BE2C (cell line): ENCODE data around the gene RBM48.

ENCODE experiments used
- DNase-seq: peaks from one replicate; pipeline ENCODE4 v3.0.0-alpha.2; 2020
- H3K27me3 ChIP-seq: fragments of 250-450 bp; sonication (Bioruptor Pico); 2 replicates; pipeline ENCODE4 v1.5.1; 2020; ENCODE audit warnings: mild to moderate bottlenecking
- H3K36me3 ChIP-seq: fragments of 250-450 bp; sonication (Bioruptor Pico); 2 replicates; pipeline ENCODE4 v1.5.1; 2020; ENCODE audit warnings: mild to moderate bottlenecking
- H3K4me1 ChIP-seq: fragments of 250-450 bp; sonication (Bioruptor Pico); 2 replicates; pipeline ENCODE4 v1.5.1; 2020
- H3K4me3 ChIP-seq: 2 replicates; pipeline ENCODE4 v1.5.1; 2011; ENCODE audit warnings: low read depth, low read length
- H3K9me3 ChIP-seq: fragments of 250-450 bp; sonication (Bioruptor Pico); 2 replicates; pipeline ENCODE4 v1.5.1; 2020
- TF ChIP-seq, protein P1 (sequence below): IDR thresholded peaks from 2 replicates; pipeline ENCODE4 v1.5.1; 2012; ENCODE audit warnings: mild to moderate bottlenecking, low read depth, low read length

RBM48 gene

DNA sequence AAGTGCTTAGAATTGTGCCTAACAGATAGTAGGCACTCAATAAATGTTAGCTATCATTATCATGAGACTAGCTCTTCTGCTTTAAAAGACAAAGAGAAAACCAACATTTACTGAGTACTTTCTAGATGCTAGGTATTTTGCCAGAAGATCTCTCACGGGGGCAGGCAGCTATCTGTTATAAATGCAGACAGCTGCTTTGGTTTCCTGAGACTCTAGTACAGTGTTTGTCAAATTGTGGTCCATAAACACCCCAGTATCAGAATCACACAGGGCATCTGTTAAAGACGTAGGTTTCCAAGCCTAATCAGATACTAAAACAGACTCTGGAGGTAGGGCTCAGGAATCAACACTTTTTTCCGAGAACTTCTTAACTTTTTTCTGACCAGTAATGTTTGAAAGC is 47.7 kb downstream of the RBM48 start:
- H3K4me3 ChIP-seq, result no peak overlapping the region
- H3K36me3 ChIP-seq, result peaks cover 83% of the 10 kb centered on the region
- no peak for DNase-seq
- H3K9me3 ChIP-seq, result no peaks in the 10 kb centered on the region
- TF ChIP-seq, protein P1, sequence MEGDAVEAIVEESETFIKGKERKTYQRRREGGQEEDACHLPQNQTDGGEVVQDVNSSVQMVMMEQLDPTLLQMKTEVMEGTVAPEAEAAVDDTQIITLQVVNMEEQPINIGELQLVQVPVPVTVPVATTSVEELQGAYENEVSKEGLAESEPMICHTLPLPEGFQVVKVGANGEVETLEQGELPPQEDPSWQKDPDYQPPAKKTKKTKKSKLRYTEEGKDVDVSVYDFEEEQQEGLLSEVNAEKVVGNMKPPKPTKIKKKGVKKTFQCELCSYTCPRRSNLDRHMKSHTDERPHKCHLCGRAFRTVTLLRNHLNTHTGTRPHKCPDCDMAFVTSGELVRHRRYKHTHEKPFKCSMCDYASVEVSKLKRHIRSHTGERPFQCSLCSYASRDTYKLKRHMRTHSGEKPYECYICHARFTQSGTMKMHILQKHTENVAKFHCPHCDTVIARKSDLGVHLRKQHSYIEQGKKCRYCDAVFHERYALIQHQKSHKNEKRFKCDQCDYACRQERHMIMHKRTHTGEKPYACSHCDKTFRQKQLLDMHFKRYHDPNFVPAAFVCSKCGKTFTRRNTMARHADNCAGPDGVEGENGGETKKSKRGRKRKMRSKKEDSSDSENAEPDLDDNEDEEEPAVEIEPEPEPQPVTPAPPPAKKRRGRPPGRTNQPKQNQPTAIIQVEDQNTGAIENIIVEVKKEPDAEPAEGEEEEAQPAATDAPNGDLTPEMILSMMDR, result no peak
- no peaks in the 10 kb centered on the region for H3K4me1 ChIP-seq
- H3K27me3 ChIP-seq, result no peaks in the 10 kb centered on the region

DNA sequence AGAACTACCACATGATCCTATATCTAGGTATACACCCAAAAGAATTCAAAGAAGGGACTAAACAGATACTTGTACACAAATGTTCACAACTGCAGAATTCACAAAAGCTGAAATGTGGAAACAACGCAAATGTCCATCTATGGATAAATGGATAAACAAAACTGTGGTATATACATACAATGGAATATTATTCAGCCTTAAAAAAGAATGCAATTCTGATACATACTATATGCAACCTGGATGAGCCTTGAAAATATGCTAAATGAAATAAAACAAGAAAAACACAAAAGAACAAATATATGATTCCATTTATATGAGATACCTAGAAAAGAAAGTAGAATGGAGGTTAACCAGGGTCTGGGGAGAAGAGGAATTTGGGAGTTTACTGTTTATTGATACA is 54.4 kb downstream of the RBM48 start:
- no peak for DNase-seq
- peaks cover 32% of the 10 kb centered on the region for H3K36me3 ChIP-seq
- TF ChIP-seq, protein P1, result no peak
- H3K9me3 ChIP-seq, result no peaks in the 10 kb centered on the region
- no peaks in the 10 kb centered on the region for H3K27me3 ChIP-seq
- H3K4me1 ChIP-seq, result peaks cover 3% of the 10 kb centered on the region; the same call in 1 of the 2 replicates
- no peak overlapping the region for H3K4me3 ChIP-seq

DNA sequence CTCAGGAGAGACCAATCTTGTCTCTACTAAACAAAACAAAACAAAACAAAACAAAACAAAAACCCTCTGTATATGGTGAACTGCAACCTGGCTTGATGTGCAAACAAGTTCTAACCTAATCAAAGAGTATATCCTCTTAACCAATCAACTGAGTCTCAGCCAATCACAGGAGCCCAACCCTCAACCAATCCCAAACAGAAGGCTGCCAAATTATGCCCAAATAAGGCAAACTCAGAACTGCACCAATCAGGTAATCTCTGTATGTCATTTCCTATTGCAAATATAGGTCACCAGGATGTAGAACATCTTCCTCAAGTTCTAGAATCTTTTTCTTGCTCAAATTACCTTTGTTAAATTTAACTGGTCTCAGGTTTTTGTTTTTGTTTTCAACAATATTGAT is 56.4 kb downstream of the RBM48 start:
- H3K27me3 ChIP-seq, result no peaks in the 10 kb centered on the region
- peaks cover 13% of the 10 kb centered on the region for H3K36me3 ChIP-seq
- H3K4me1 ChIP-seq, result peaks cover 3% of the 10 kb centered on the region; the same call in 1 of the 2 replicates
- no peak for DNase-seq
- no peak overlapping the region for H3K4me3 ChIP-seq
- TF ChIP-seq, protein P1, result no peak
- no peaks in the 10 kb centered on the region for H3K9me3 ChIP-seq

DNA sequence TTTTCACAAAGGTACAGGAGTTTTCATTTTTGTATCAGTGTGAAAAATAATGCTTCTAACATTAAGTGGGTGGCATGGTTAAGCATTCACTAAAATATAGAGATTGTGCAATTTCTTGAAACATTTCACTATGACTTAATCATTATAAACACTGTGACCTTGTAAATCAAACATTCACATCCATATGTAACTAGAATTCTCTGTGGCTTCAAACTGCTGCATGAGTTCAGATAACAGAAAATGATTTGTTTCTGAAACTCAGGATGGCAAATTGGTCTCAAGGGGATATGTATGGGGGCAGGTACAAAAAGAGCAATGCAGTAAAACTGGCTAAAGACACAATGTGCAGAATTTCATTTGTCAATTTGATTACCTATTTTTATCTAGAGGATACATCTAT is 57.8 kb downstream of the RBM48 start:
- H3K27me3 ChIP-seq, result no peaks in the 10 kb centered on the region
- TF ChIP-seq, protein P1, result no peak
- no peak for DNase-seq
- no peak overlapping the region for H3K4me3 ChIP-seq
- no peaks in the 10 kb centered on the region; the same call in none of the 2 replicates for H3K36me3 ChIP-seq
- peaks cover 3% of the 10 kb centered on the region; the same call in 1 of the 2 replicates for H3K4me1 ChIP-seq
- H3K9me3 ChIP-seq, result no peaks in the 10 kb centered on the region

DNA sequence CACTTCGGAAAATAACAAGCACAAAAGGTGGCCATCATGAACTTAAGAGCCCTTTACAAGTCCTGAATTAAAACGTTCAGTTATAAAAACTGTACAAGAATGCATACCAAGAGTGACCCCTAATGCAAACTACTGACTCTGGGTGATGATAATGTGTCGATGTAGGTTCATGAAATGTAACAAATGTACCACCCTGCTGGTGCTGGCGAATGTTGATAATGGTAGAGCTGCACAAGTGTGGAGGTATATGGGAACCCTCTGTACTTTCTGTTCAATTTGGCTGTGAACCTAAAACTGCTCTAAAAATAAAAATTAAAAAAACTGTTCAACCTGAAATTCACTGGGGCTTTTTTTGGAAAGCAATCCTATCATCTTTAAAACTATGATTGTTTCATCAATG is 58.2 kb downstream of the RBM48 start:
- no peaks in the 10 kb centered on the region; the same call in none of the 2 replicates for H3K36me3 ChIP-seq
- no peak for DNase-seq
- H3K4me1 ChIP-seq, result peaks cover 3% of the 10 kb centered on the region; the same call in 1 of the 2 replicates
- TF ChIP-seq, protein P1, result no peak
- H3K9me3 ChIP-seq, result no peaks in the 10 kb centered on the region
- H3K27me3 ChIP-seq, result no peaks in the 10 kb centered on the region
- H3K4me3 ChIP-seq, result no peak overlapping the region
